Measurements from ENCODE around the gene RRP8. TPM values are rescaled to one million over a fixed set of nuclear protein-coding genes. Genes with fewer than 3 reads are reported as not detected.

Gene RRP8
- total and polyA plus RNA-seq, 9 of the 15 experiments (the other 6 are each of a cell fraction or from before 2014, with no cell fraction given): 5.7 to 47.3 (median 32.6) TPM

DNA sequence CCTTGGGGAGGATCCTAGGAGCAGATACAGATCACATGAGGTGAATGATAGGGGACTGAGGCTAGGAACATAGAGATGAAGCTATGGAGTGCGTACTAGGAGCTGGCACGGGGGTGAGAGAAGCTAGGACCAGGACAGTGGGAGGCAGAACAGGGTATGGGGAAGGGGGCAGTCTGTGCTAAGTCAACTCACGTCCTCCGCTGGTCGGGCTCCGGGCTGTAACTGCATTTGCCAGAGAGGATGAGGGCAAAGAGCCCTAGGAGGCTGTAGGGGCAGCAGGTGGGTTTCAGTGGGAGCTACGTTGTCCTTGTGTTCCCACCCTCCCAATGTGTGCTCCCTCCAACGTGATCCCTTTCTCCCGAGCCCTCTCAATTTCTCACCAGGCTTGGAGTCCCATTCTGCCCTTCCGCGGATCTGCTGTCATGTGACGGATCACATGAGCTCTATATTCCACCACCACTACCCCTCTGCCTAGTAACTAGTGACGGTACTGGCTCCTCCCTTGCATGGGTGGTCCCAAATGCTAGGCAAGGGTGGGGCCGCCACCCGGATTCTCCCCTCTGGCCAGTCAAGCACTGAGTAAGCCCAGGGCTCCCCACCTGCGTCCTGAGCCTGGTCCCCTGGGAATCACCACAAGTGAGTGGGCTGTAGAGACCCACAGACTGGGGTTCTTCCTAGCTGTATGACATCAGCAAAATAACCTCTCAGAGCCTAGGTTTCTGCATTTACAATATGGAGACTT, 15.8 kb upstream of the RRP8 start, which contains the start of gene TPP1 (continued):
- TF ChIP-seq MAFF (IDR thresholded peaks at IDR 0.05; ENCODE audit: low read length) (no peak), ETV5 (CRISPR knock-in tag; IDR thresholded peaks at IDR 0.05; ENCODE audit: low read depth) (no peak), SP1 (CRISPR knock-in tag; IDR thresholded peaks at IDR 0.05) (peak; percentile 89), SIN3A (IDR thresholded peaks at IDR 0.05; ENCODE audit: borderline replicate concordance in 2 of 2, control insufficient read depth in 1 of 2, low read depth in 2 of 2, low read length in 2 of 2) (peak; percentile 40 to 95; a peak in 2 of 4 replicates), ATF7 (IDR thresholded peaks at IDR 0.05) (peak; percentile 50), CBX1 (IDR thresholded peaks at IDR 0.05; ENCODE audit: low read depth) (no peak), ZNF551 (CRISPR knock-in tag; IDR thresholded peaks at IDR 0.05) (no peak), HDAC1 (IDR thresholded peaks at IDR 0.05) (peak in 1 of 2 experiments; percentile 95; a peak in 2 of 4 replicates), POLR2H (tag; IDR thresholded peaks at IDR 0.05; ENCODE audit: low read depth) (no peak), ZBED1 (IDR thresholded peaks at IDR 0.05) (no peak), NUFIP1 (IDR thresholded peaks at IDR 0.05; ENCODE audit: partially characterized antibody) (no peak), FOSL1 (tag; conservative IDR thresholded peaks at IDR 0.05) (no peak; the same call in 1 of the 2 replicates), U2AF1 (optimal IDR thresholded peaks at IDR 0.05; ENCODE audit: low read depth, low read length) (no peak), CCAR2 (IDR thresholded peaks at IDR 0.05; ENCODE audit: low read depth, low read length) (no peak), EGR1 (conservative IDR thresholded peaks at IDR 0.05) (no peak), ELF4 (CRISPR knock-in tag; IDR thresholded peaks at IDR 0.05) (0 out of 2 replicates have a peak, but pooled peaks have one; percentile 2), ZNF699 (CRISPR knock-in tag; IDR thresholded peaks at IDR 0.05; ENCODE audit: insufficient replicate concordance) (no peak), POLR2AphosphoS2 (IDR thresholded peaks at IDR 0.05; ENCODE audit: low read length) (no peak), ZNF707 (CRISPR knock-in tag; conservative IDR thresholded peaks at IDR 0.05) (no peak), CBX2 (IDR thresholded peaks at IDR 0.05; ENCODE audit: insufficient read depth, low read length, poor library complexity, severe bottlenecking) (no peak), SIRT6 (IDR thresholded peaks at IDR 0.05; ENCODE audit: low read depth, low read length) (no peak)
- TF ChIP-seq, protein P1, sequence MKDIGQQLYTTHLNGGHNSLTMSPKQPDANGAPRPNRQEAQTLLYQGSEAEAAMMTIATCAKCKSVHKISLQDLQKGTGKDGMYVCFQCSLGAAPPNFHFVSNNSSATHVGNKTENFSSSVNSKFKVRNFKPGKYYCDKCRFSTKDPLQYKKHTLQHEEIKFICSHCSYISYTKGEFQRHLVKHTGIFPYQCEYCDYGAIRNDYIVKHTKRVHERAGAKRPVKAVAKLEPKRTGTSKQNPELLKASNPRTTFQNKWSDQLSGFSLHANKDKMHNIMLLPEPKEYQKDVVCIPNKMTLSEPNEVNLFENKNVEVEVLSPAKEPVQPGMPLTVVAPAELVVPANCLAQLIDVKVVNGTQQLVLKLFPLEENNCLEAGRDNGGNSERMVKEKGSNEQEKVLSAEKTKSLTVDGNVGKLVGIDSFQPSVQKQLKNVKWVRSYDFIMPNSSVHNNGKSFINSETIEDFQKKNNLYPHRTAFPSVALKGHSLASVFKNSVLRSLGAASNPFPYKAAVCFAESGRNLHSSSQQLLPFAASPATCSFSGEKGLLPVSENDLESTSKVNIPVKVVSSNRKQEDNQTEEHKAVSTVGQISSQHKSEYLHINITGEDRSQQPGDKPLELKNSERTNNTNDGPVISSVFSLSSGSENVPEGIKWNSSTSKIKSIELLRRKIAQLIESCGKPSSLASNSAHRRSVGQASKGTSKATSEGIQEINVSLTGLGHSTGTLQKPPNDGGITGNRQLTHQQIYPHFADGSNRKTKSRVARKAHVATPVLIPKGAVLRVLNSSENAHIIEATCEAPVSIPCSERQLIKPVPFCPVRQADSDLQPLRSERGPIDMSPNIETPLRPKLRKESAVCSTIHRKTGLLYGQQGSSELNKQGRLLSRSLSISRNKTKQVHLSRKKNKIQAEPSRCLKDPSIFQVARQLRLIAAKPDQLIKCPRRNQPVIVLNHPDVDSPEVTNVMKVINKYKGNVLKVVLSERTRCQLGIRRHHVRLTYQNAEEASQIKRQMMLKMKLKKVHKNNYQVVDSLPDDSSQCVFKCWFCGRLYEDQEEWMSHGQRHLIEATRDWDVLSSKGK (CRISPR knock-in tag; IDR thresholded peaks at IDR 0.05): no peak
- TF ChIP-seq, protein P2, sequence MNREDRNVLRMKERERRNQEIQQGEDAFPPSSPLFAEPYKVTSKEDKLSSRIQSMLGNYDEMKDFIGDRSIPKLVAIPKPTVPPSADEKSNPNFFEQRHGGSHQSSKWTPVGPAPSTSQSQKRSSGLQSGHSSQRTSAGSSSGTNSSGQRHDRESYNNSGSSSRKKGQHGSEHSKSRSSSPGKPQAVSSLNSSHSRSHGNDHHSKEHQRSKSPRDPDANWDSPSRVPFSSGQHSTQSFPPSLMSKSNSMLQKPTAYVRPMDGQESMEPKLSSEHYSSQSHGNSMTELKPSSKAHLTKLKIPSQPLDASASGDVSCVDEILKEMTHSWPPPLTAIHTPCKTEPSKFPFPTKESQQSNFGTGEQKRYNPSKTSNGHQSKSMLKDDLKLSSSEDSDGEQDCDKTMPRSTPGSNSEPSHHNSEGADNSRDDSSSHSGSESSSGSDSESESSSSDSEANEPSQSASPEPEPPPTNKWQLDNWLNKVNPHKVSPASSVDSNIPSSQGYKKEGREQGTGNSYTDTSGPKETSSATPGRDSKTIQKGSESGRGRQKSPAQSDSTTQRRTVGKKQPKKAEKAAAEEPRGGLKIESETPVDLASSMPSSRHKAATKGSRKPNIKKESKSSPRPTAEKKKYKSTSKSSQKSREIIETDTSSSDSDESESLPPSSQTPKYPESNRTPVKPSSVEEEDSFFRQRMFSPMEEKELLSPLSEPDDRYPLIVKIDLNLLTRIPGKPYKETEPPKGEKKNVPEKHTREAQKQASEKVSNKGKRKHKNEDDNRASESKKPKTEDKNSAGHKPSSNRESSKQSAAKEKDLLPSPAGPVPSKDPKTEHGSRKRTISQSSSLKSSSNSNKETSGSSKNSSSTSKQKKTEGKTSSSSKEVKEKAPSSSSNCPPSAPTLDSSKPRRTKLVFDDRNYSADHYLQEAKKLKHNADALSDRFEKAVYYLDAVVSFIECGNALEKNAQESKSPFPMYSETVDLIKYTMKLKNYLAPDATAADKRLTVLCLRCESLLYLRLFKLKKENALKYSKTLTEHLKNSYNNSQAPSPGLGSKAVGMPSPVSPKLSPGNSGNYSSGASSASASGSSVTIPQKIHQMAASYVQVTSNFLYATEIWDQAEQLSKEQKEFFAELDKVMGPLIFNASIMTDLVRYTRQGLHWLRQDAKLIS (CRISPR knock-in tag; IDR thresholded peaks at IDR 0.05): no peak

All from K562 (cell line).